Ovary (tissue), 3 donors: ENCODE measurements around the gene DLX3.

Experiments
- EP300 ChIP-seq: sonication (generic); formaldehyde crosslinking; IDR thresholded peaks from one replicate; pipeline ENCODE4 v1.6.1; 2017; ENCODE audit warnings: antibody characterized with exemption
- POLR2A ChIP-seq: fragments of 450-650 bp; IDR thresholded peaks from one replicate; pipeline ENCODE4 v1.6.1; 2017; ENCODE audit warnings: antibody characterized with exemption, mild to moderate bottlenecking, moderate library complexity
- TF ChIP-seq, protein P1 (sequence below), 3 donors: fragments of 450-650 bp in 2 of 3; fragments of 200-600 bp in 1 of 3; IDR thresholded peaks; one replicate each; pipeline versions ENCODE4 v1.5.1 to v1.8.0; 2016 to 2022; ENCODE audit warnings: antibody characterized with exemption in 3 of 3, mild to moderate bottlenecking in 1 of 3
- donor health status: DM: no; HTN: no; CAD: no.

DNA sequence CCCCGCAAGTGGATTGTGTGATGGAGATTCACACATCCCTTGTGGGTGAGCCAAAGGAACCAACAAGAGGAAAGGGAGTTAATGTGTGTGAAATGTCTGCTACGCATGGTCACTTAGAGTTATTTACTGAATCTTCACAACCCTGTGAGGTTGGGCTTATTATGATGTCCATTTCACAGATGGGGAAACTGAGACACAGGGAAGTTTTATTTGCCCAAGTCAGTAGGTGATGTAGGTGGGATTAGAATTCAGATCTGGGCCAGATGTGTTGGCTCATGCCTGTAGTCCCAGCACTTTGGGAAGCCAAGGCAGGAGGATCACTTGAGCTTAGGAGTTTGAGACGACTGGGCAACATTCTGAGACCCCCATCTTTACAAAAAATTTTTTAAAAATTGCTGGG, 37.7 kb downstream of the DLX3 start:
- TF ChIP-seq, protein P1, sequence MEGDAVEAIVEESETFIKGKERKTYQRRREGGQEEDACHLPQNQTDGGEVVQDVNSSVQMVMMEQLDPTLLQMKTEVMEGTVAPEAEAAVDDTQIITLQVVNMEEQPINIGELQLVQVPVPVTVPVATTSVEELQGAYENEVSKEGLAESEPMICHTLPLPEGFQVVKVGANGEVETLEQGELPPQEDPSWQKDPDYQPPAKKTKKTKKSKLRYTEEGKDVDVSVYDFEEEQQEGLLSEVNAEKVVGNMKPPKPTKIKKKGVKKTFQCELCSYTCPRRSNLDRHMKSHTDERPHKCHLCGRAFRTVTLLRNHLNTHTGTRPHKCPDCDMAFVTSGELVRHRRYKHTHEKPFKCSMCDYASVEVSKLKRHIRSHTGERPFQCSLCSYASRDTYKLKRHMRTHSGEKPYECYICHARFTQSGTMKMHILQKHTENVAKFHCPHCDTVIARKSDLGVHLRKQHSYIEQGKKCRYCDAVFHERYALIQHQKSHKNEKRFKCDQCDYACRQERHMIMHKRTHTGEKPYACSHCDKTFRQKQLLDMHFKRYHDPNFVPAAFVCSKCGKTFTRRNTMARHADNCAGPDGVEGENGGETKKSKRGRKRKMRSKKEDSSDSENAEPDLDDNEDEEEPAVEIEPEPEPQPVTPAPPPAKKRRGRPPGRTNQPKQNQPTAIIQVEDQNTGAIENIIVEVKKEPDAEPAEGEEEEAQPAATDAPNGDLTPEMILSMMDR (IDR thresholded peaks at IDR 0.05), result no peak
- TF ChIP-seq EP300 (no peak), POLR2A (no peak)
